ENCODE results near the gene SMC3. TPM values are rescaled to one million over a fixed set of nuclear protein-coding genes. Genes with fewer than 3 reads are reported as not detected.

SMC3 gene
- total and polyA plus RNA-seq, 2 of the 13 experiments (the other 11 are each of a cell fraction or from before 2014, with no cell fraction given): 11.7 to 48.0 TPM

DNA sequence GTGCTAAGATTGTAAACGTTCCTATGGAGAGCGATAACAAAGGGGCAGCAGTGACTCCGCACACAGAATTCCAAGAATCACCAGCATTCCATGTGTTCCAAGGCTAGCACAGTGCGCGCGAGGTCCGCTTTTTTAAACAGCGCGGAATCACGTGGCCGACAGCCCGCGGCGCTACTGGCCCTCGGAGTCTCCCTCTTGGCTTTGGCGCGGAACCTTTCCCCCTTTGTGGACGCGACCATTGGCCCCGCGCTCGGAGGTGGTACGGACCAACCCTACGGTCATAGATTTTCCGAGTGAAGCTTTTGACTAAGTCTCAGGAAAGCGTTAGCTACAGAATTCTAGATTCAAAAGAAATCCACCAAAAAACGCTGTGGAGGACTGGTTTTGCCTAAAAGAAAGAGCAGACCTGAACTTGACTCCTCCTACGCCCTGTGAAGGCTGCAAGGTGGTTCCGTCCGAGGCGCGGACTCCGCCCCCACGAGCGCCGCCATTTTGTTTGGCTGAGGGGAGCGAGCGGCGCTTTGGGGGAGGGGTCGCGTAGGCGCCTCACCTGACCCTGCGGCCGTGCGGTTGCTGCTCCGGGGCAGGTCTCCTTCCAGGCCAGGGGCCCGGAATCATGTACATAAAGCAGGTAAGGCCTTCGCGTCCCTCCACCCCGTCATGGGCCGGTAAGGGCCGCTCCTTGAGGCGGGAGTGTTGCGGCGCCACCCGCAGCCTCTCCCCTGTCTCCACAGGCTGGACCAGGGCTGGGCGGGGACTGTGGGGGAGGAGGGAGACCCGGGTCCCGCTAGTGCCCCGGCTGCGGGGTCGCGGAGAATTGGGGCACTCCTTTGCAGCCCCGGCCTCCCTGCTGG lies at the start of gene SMC3 (continued):
- TF ChIP-seq, protein P1, sequence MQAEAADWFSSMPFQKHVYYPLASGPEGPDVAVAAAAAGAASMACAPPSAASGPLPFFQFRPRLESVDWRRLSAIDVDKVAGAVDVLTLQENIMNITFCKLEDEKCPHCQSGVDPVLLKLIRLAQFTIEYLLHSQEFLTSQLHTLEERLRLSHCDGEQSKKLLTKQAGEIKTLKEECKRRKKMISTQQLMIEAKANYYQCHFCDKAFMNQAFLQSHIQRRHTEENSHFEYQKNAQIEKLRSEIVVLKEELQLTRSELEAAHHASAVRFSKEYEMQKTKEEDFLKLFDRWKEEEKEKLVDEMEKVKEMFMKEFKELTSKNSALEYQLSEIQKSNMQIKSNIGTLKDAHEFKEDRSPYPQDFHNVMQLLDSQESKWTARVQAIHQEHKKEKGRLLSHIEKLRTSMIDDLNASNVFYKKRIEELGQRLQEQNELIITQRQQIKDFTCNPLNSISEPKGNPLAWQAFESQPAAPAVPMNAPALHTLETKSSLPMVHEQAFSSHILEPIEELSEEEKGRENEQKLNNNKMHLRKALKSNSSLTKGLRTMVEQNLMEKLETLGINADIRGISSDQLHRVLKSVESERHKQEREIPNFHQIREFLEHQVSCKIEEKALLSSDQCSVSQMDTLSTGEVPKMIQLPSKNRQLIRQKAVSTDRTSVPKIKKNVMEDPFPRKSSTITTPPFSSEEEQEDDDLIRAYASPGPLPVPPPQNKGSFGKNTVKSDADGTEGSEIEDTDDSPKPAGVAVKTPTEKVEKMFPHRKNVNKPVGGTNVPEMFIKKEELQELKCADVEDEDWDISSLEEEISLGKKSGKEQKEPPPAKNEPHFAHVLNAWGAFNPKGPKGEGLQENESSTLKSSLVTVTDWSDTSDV (CRISPR knock-in tag; IDR thresholded peaks at IDR 0.05): no peak
- TF ChIP-seq ESRRA (CRISPR knock-in tag; IDR thresholded peaks at IDR 0.05; ENCODE audit: low read depth) (peak; percentile 38; the same call in 1 of the 2 replicates), ZNF207 (IDR thresholded peaks at IDR 0.05; ENCODE audit: borderline replicate concordance) (no peak), NFYC (CRISPR knock-in tag; IDR thresholded peaks at IDR 0.05) (peak; percentile 75), ZNF749 (CRISPR knock-in tag; IDR thresholded peaks at IDR 0.05; ENCODE audit: borderline replicate concordance) (peak; percentile 97), EZH2 (conservative IDR thresholded peaks at IDR 0.05; ENCODE audit: low read depth, low read length) (no peak), RORA (CRISPR knock-in tag; IDR thresholded peaks at IDR 0.05) (0 out of 2 replicates have a peak, but pooled peaks have one; percentile 64), HNRNPUL1 (IDR thresholded peaks at IDR 0.05; ENCODE audit: low read depth, low read length) (no peak), BHLHE40 (IDR thresholded peaks at IDR 0.05; ENCODE audit: low read length) (peak; percentile 90), NFKB2 (CRISPR knock-in tag; IDR thresholded peaks at IDR 0.05; ENCODE audit: borderline replicate concordance) (peak; percentile 92; the same call in 1 of the 2 replicates), ARID4A (CRISPR knock-in tag; IDR thresholded peaks at IDR 0.05; ENCODE audit: borderline replicate concordance) (peak; percentile 71; the same call in 1 of the 2 replicates), FOXM1 (CRISPR knock-in tag; IDR thresholded peaks at IDR 0.05) (0 out of 2 replicates have a peak, but pooled peaks have one; percentile 68), KDM4B (CRISPR knock-in tag; IDR thresholded peaks at IDR 0.05) (0 out of 2 replicates have a peak, but pooled peaks have one; percentile 34), ZNF766 (CRISPR knock-in tag; IDR thresholded peaks at IDR 0.05; ENCODE audit: borderline replicate concordance) (peak; percentile 80; the same call in 1 of the 2 replicates)
- TF ChIP-seq, protein P2, sequence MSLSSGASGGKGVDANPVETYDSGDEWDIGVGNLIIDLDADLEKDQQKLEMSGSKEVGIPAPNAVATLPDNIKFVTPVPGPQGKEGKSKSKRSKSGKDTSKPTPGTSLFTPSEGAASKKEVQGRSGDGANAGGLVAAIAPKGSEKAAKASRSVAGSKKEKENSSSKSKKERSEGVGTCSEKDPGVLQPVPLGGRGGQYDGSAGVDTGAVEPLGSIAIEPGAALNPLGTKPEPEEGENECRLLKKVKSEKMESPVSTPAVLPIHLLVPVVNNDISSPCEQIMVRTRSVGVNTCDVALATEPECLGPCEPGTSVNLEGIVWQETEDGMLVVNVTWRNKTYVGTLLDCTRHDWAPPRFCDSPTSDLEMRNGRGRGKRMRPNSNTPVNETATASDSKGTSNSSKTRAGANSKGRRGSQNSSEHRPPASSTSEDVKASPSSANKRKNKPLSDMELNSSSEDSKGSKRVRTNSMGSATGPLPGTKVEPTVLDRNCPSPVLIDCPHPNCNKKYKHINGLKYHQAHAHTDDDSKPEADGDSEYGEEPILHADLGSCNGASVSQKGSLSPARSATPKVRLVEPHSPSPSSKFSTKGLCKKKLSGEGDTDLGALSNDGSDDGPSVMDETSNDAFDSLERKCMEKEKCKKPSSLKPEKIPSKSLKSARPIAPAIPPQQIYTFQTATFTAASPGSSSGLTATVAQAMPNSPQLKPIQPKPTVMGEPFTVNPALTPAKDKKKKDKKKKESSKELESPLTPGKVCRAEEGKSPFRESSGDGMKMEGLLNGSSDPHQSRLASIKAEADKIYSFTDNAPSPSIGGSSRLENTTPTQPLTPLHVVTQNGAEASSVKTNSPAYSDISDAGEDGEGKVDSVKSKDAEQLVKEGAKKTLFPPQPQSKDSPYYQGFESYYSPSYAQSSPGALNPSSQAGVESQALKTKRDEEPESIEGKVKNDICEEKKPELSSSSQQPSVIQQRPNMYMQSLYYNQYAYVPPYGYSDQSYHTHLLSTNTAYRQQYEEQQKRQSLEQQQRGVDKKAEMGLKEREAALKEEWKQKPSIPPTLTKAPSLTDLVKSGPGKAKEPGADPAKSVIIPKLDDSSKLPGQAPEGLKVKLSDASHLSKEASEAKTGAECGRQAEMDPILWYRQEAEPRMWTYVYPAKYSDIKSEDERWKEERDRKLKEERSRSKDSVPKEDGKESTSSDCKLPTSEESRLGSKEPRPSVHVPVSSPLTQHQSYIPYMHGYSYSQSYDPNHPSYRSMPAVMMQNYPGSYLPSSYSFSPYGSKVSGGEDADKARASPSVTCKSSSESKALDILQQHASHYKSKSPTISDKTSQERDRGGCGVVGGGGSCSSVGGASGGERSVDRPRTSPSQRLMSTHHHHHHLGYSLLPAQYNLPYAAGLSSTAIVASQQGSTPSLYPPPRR (CRISPR knock-in tag; IDR thresholded peaks at IDR 0.05; ENCODE audit: borderline replicate concordance): peak; percentile 61; the same call in 1 of the 2 replicates
- TF ChIP-seq, protein P3, sequence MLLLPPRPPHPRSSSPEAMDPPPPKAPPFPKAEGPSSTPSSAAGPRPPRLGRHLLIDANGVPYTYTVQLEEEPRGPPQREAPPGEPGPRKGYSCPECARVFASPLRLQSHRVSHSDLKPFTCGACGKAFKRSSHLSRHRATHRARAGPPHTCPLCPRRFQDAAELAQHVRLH (CRISPR knock-in tag; IDR thresholded peaks at IDR 0.05; ENCODE audit: borderline replicate concordance, low read depth): no peak
